Hippocampal formation (tissue), 2 donors: Measurements from ENCODE around the gene PRKG1.

Source experiments
- DNase-seq, 2 donors: peaks; one replicate each; lab custom pipeline; 2025; lab: John Stamatoyannopoulos, UW

Gene PRKG1

DNA sequence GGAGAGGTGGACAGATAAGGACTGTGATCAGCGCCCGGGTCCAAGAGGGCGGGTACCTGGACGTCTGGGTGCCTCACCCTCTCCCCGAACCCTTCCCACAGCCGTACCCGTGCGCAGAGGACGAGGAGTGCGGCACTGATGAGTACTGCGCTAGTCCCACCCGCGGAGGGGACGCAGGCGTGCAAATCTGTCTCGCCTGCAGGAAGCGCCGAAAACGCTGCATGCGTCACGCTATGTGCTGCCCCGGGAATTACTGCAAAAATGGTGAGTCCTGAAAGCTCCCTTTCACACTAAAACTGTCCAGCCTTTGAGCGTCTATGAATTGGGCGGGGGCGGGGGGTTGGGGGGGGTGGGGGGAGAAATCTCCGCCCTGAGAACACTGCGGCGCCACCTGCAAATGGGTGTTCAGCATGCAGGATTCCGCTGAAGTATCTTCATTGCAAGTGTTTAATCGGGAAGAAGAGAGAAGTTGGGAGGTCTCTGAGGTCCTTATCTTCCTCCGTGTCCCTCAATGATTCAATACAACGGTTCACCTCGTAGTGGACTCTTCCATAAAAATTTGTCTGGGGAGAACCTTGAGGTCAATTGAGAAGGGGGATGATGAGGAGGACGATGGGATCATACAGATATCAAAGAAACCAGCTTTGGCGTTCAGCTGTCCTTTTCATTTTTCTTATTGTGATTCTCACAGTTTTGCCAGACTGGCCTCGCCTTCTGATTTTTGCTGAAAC, 1240.7 kb downstream of the PRKG1 start:
- DNase-seq: peak in 1 of 2 donors; percentile 19

DNA sequence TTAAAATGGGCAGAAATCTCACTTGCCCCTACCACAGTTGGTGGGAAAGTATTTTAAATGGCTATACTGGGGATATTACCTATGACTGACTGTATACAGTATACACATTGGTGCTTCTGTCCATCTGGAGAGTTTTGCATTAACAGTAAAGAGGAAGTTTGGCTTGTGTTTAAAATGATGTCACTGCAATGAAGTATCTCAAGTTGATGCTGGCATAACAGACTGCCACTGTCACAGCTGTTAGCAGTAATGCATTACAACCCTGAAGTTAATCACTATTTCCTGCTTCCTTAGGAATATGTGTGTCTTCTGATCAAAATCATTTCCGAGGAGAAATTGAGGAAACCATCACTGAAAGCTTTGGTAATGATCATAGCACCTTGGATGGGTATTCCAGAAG, 1241.7 kb downstream of the PRKG1 start:
- DNase-seq: no peak

DNA sequence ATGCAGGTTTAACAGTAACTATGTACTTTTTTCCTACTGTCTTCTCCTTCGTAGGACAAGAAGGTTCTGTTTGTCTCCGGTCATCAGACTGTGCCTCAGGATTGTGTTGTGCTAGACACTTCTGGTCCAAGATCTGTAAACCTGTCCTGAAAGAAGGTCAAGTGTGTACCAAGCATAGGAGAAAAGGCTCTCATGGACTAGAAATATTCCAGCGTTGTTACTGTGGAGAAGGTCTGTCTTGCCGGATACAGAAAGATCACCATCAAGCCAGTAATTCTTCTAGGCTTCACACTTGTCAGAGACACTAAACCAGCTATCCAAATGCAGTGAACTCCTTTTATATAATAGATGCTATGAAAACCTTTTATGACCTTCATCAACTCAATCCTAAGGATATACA, 1242.2 kb downstream of the PRKG1 start:
- no peak for DNase-seq

DNA sequence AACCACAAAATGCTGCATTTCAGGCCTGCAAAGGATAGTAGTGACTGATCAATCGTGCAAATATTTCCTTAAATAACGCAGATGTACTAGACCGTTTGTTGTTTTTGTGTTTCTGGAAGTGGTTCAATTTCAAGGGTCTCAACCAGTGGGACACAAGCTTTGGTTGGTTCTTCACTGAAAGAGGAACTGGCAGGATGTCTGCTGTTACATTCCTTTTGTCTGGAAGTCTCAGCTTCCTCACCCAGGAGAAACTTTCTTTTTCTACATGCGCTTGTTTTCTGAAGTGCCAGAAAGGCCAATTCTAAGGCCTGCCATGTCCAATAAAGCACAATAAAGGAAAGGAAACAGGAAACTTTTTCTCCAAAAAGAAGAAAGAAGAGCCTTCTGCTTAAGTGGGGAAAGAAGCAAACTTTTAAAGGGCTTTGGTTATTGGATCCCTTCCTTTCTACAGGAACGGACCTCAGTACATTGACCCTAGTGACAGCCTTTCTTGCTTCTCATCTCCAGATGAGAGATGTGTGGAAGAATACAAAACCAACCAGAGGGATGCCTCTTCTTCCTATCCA, 1243.9 kb downstream of the PRKG1 start:
- DNase-seq: no peak

DNA sequence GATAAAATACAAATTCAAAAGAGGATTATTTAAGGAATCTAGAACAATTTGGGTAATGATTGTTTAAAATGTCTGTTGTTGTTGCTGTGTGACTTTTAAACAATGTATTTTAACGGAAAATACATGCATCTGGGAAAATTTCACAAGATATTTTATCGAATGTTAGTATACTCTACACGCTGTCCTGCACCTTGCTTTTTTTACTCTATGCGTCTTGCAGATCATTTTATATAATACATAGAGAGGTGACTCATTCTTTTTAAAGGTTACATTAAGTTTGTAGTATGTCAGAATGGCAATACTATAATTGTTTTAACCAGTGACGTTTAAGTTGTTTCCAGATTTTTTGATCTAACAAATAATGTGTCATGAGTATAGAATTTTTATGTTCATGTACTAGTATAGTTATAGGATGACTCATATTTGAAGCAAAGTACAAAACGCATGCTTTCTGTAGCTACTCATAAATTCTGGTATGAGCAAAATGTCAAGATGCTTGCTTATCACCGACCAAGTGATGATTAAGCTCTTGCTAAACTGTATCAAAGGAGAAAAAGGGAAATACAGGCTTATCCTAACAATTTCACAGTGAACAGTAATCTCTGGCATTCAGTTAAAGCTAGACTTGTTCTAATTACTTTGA, 1244.7 kb downstream of the PRKG1 start:
- no peak for DNase-seq

DNA sequence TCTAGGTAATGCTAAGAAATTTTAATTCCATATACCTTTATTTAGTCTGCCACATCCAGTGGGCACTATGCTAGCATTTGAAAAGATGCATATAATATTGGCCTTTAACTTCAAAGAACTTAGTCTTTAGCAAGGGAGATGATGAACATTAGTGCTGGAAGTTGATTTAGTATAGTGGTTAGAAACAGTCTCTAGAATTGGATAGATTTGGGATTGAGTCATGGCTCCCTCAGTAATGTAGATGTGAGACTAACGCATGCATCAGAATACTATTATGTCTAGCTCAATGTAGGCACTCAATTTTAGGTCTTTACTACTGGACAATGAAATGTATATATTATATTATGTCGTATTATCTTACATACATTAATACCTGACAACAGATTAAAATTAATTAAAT, 1245.6 kb downstream of the PRKG1 start:
- no peak for DNase-seq

DNA sequence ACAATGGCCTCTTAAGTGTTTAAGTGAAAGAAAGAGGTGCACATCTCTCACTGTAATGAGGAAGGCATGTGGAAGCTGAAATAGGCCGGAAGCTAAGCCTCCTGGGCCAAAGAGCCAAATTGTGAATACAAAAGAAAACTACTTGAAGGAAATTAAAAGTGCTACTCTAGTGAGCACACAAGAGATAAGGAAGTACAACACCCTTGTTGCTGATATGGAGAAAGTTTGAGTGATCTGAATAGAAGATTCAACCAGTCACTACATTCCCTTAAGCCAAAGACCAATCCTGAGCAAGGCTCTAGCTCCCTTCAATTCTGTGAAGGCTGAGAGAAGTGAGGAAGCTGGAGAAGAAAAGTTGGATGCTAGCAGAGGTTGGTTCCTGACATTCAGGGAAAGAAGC, 1248.0 kb downstream of the PRKG1 start:
- DNase-seq: no peak

DNA sequence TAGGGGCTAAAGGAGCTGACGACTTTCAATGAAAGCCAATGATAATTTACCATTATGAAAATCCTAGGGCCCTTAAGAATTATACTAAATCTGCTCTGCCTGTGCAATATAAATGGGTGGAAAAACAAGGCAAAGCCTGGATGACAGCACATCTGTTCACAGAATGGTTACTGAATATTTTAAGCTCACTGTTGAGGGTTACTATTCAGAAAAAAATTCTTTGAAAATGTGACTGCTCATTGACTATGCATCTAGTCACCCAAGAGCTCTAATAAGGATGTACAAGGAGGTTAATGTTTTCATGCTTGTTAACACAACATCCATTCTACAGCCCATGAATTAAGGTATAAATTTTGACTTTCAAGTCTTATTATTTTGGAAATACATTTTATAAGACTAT, 1248.6 kb downstream of the PRKG1 start:
- no peak for DNase-seq

DNA sequence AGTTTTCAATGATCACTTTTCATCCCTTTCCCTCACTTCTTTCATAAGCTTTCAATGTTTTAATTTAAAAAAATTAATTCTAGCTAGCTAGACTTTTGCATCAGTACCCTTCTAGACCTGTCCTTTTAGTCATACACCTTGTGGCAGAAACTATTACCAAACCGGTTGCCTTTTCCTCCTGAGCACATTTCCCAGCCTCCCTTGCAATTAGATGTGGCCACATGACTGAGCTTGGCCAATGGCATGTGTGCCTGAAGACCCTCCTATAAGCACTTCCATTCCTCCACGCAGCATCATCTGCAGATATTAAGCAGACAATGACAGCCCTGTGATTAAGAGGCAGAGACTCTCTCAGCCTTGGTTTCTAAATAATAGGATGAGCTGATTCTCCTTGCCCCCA, 1252.1 kb downstream of the PRKG1 start:
- DNase-seq: no peak

DNA sequence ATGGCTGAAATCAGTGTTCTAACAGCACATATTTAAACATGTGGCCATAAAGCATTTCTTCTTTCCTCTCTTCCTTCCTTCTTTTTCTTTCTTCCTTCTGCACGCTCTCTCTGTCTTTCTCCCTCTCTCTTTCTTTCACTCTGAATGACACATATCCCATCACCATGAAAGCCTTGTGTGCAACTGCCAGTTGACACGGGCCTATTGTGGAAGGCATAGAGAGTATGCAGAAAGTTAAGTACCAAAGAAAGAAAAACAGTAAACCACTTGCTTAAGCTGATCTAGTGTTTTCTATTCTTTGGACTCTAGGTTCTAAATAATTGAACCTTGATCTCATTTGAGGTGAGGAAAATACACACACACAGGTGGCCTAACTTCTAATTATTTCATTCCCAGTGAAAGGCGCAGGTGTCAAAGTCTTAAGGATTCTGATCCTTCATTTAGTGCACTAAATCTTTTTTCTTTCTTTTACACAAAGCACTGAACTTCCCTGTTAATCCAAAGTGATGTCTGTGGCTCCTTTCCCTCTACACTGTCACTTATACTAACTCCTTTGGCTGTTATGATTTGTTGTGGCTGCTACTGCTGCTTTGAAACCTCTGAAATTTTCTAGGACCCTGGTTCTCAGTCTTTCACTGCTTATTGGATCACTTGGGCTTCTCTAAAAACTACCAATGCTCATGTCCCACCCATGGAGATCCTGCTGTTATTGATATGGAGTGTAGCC, 1257.5 kb downstream of the PRKG1 start:
- DNase-seq: no peak

DNA sequence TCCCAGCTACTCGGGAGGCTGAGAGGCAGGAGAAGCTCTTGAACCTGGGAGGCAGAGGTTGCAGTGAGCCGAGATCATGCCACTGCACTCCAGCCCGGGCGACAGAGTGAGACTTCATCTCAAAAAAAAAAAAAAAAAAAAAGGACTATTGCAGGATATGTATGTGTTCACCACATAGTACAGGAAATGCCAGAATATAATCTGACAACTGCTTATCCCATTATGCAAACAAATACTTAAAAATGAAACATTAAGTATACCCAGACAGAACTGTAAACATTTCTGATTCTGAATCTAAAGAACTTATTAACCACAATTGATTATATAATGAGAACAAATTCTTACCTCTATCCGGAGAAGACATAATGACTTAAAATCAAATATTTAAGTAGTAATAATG, 1258.5 kb downstream of the PRKG1 start:
- no peak for DNase-seq

DNA sequence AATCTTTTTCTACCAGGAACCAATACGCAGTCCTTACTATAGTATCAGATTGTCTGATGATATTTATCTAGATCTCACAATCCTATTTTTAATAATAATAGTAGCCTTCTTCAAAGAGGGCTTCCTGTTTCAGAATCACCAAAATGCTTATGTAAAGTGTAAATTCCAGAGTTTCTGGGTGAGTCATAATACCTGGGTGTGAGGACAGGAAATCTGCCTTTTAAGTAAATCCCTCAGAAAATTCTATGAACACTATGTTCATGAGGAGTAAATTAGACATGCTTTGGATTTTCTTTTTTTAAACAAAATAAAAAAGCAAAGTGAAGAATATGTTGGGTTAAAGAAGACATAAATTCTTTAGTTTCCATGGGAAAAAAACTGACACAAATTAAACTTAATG, 1260.3 kb downstream of the PRKG1 start:
- DNase-seq: no peak

DNA sequence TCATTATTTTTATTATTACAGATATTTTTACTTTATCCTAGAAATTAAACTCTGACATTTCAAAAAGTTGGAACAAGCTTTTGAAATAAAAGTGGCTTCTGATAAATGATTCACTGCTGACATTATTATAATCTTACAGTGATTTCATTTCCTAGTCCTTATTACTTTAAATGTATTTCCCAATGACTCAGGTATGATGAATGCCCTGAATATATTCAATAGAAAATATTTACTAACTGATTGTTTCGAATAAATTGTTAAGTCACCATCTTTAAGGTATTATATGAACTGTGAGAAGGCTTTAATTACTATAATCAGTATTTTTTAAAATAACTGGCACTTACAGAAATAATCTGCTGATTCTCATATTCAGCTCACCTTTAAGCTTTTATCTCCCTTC, 1261.4 kb downstream of the PRKG1 start:
- no peak for DNase-seq

DNA sequence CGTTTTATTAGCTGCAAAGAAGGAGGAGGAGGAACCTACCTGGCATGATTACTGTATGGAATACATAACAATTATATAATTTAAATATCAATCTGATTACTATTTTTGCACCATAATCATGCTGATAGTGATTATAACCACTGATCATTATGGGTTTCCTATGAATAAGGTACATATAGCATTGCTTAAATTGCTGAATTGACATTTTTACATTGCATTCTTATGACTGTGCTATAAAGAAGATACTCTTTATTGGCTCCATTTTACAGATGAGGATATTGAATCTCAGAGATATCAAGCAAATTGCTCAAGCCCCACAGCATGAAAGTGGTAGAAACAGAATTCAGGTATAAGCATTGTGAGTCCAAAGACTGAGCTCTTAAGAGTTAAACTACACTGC, 1262.9 kb downstream of the PRKG1 start:
- DNase-seq: no peak

DNA sequence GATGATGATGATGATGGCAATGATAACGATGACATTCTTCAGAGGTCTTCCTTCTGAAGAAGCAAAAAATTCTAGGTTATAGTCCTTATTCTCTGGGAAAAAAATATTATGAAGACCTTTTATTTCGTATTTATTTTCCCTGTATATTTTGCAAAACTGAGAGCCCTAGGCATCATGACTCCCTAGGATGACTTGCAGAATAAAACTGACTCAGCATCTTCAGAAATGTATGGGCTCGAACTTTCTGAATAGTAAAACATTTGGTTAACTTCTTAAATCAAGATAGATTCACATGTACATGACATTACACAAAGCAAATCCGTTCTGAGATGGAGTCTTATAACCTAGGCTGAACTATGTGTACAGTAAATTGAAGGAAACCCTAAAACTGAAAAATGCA, 1269.2 kb downstream of the PRKG1 start:
- no peak for DNase-seq

DNA sequence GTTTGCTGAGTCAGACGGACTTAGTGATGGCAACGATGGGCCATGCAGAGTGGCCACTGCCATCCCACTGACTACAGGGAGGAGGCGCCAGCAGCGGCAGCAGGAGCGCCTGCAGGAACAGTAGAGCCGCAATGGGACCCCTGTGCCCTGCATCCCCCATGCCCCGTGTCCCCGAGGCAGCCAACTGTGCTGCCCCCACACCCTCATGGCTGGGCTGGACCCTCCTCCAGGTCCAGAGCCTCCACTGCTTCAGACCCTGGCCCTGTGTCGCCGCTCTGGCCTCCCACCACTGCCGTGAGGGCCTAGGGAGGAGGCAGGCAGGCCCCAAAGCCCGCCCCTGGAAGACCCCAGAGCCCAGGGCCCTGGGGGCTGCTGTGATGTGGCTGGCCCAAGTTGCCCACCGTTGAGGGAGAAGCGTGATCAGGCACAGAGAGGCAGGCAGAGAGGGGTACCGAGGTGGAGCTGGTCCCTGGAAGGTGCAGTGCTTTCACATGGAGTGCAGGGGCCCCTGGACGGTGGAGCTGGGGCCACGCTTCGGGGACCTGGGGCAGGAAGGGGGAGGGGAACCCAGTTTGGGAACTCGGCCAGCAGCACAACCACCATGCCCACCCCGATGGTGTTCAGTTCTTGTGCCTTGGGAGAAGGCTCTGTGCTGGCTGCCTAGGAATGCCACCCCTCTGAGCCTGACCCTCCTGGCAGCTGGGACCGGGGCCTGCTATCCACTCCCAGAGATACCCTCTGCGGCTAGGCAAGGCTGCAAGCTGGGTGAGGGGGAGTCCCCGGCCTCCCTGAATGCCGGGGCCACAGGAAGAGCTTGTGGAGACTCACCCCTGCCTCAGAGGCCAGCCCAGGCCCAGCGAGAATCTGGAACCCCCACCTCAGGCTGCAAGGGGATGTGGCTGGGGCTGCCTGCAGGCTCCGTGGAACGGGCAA, 1272.4 kb downstream of the PRKG1 start:
- no peak for DNase-seq

DNA sequence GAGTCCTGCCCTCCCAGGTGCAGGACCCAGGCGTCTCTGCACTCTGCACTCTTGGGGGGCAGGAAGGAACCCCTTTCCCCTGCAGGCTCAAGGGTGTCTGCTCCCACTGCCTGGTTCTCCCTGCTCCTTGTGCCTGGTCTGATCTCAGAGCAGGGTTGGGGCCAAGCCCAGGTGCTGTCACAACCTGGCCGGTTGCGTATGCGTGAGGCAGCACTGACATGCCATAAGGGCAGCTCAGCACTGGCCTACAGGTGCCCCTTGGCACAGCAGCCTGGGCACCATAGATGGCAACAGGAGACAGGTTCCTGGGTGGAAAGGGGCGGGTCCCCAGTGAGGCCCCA, 1273.0 kb downstream of the PRKG1 start:
- DNase-seq: no peak
